ENCODE data around the gene XBP1. TPM values are rescaled to one million over a fixed set of nuclear protein-coding genes. Genes with fewer than 3 reads are reported as not detected.

Gene XBP1
- total and polyA plus RNA-seq, 4 donors = 303 to 705 (median 605) TPM

GRCh38 chr22:28780296-28780695 lies 20.1 kb downstream of the XBP1 start:
- 92% methylated on average over 1 of the region's 1 CpG for WGBS

More at GRCh38 chr22:28780296-28780695, 20.1 kb downstream of the XBP1 start:
- Histone ChIP-seq H3K27ac (ENCODE audit: low read depth in 1 of 2, low read length in 2 of 2) (no peak overlapping the region), H3K4me1 (ENCODE audit: control insufficient read depth in 4 of 4, insufficient read depth in 4 of 4, low read length in 3 of 4) (peaks cover 6 to 24% (median 19%) of the 10 kb centered on the region in 4 donors), H3K4me3 (ENCODE audit: low read depth in 1 of 3, low read length in 3 of 3) (no peak overlapping the region), H3K36me3 (ENCODE audit: control insufficient read depth in 4 of 4, insufficient read depth in 3 of 4, low read depth in 1 of 4, low read length in 3 of 4) (peaks cover 2 to 31% (median 19%) of the 10 kb centered on the region in 4 donors), H3K9me3 (ENCODE audit: control insufficient read depth in 4 of 4, low read length in 3 of 4) (no peaks in the 10 kb centered on the region), H3K27me3 (ENCODE audit: control insufficient read depth in 4 of 4, insufficient read depth in 4 of 4, low read length in 3 of 4) (no peaks in the 10 kb centered on the region), H3K9ac (ENCODE audit: low read depth in 1 of 2, low read length in 2 of 2) (peak overlapping the region in 1 of 2 donors; percentile 13)
- DNase-seq (ENCODE audit: low spot score) = no peak
- TF ChIP-seq FOXA1 (IDR thresholded peaks at IDR 0.05) (no peak), EGR1 (IDR thresholded peaks at IDR 0.05; ENCODE audit: low read depth in 2 of 2) (no peak), GABPA (IDR thresholded peaks at IDR 0.05 in 1 of 2, conservative IDR thresholded peaks at IDR 0.05 in 1 of 2) (no peak), HNF4A (conservative IDR thresholded peaks at IDR 0.05) (no peak), FOXA2 (IDR thresholded peaks at IDR 0.05) (no peak), SP1 (IDR thresholded peaks at IDR 0.05) (no peak), ATF3 (IDR thresholded peaks at IDR 0.05) (no peak), HNF4G (IDR thresholded peaks at IDR 0.05) (no peak), REST (IDR thresholded peaks at IDR 0.05) (no peak), CTCF (IDR thresholded peaks at IDR 0.05; ENCODE audit: low read depth, low read length, missing input control) (no peak), YY1 (IDR thresholded peaks at IDR 0.05) (no peak), ZBTB33 (IDR thresholded peaks at IDR 0.05) (no peak), MAX (IDR thresholded peaks at IDR 0.05) (no peak), JUND (IDR thresholded peaks at IDR 0.05) (no peak), RAD21 (IDR thresholded peaks at IDR 0.05) (no peak), NR2F2 (IDR thresholded peaks at IDR 0.05) (no peak), TAF1 (conservative IDR thresholded peaks at IDR 0.05) (no peak), RXRA (IDR thresholded peaks at IDR 0.05) (no peak)
